ENCODE results near the gene NPHP3. TPM values are rescaled to one million over a fixed set of nuclear protein-coding genes. Genes with fewer than 3 reads are reported as not detected.
"Not testable (repeated sequence)": the region's sequence is repeated elsewhere in the genome, so short reads cannot be mapped to it uniquely, and the experiment has no call there.

Gene NPHP3
- total RNA-seq (2014; rRNA removed; shearing (Covaris generic)) = 18.1 and 21.4 TPM in 2 replicates

GRCh38 chr3:132722165-132723023 is at the start of gene NPHP3:
TSS of gene NPHP3 (minus strand) at chr3:132722409. CDS start at chr3:132722355, 54 bp downstream.
- DNase-seq (ENCODE audit: low read depth) = peak; percentile 94

- DNase-seq (ENCODE audit: low read depth) = no peak
Measured at GRCh38 chr3:132758740-132759139, 36.5 kb upstream of the NPHP3 start.

- DNase-seq (ENCODE audit: low read depth) = no peak
Measured at GRCh38 chr3:132756108-132756650, 34.0 kb upstream of the NPHP3 start.

- DNase-seq (ENCODE audit: low read depth) = no peak
Measured at GRCh38 chr3:132753946-132754345, 31.7 kb upstream of the NPHP3 start.

GRCh38 chr3:132749786-132750185 is 27.6 kb upstream of the NPHP3 start:
- no peak for DNase-seq (ENCODE audit: low read depth)

GRCh38 chr3:132746720-132747119 is 24.5 kb upstream of the NPHP3 start:
- DNase-seq (ENCODE audit: low read depth) = not testable (repeated sequence)

GRCh38 chr3:132738314-132738713 is 16.1 kb upstream of the NPHP3 start:
- DNase-seq (ENCODE audit: low read depth) = no peak

GRCh38 chr3:132735589-132735988 is 13.4 kb upstream of the NPHP3 start:
- DNase-seq (ENCODE audit: low read depth) = no peak

GRCh38 chr3:132730891-132731580 is 8.8 kb upstream of the NPHP3 start:
- peak; percentile 50 for DNase-seq (ENCODE audit: low read depth)

GRCh38 chr3:132726341-132726823 is 4.2 kb upstream of the NPHP3 start:
- peak; percentile 51 for DNase-seq (ENCODE audit: low read depth)

GRCh38 chr3:132723024-132723950 is 1.1 kb upstream of the NPHP3 start:
- DNase-seq (ENCODE audit: low read depth) = no peak

- peak; percentile 73 for DNase-seq (ENCODE audit: low read depth)
Measured at GRCh38 chr3:132721479-132722164, 587 bp downstream of the NPHP3 start.

- no peak for DNase-seq (ENCODE audit: low read depth)
Measured at GRCh38 chr3:132720228-132720627, 2.0 kb downstream of the NPHP3 start.

GRCh38 chr3:132716372-132716771 is 5.8 kb downstream of the NPHP3 start:
- DNase-seq (ENCODE audit: low read depth) = no peak

- DNase-seq (ENCODE audit: low read depth) = no peak
Measured at GRCh38 chr3:132713977-132714727, 8.1 kb downstream of the NPHP3 start.

- DNase-seq (ENCODE audit: low read depth) = no peak
Measured at GRCh38 chr3:132710311-132710710, 11.9 kb downstream of the NPHP3 start.

- peak; percentile 20 for DNase-seq (ENCODE audit: low read depth)
Measured at GRCh38 chr3:132709761-132710160, 12.4 kb downstream of the NPHP3 start.

- no peak for DNase-seq (ENCODE audit: low read depth)
Measured at GRCh38 chr3:132703733-132704132, 18.5 kb downstream of the NPHP3 start.

GRCh38 chr3:132695422-132695821 is 26.8 kb downstream of the NPHP3 start:
- DNase-seq (ENCODE audit: low read depth) = no peak

- DNase-seq (ENCODE audit: low read depth) = no peak
Measured at GRCh38 chr3:132694991-132695390, 27.2 kb downstream of the NPHP3 start.
